Astrocyte (in vitro differentiated cells and primary cell): ENCODE data around the gene GPR37L1. TPM values are rescaled to one million over a fixed set of nuclear protein-coding genes. Genes with fewer than 3 reads are reported as not detected.

Experiments used
- DNase-seq: peaks from one replicate; pipeline ENCODE4 v3.0.0-alpha.2; 2010; ENCODE audit warnings: low read depth
- FAIRE-seq: peaks from 2 replicates; lab custom pipeline; 2011; peaks lifted over from hg19 to GRCh38; lab: Jason Lieb, UNC
- H2AFZ ChIP-seq: 2 replicates; pipeline ENCODE4 v1.6.0; 2012; ENCODE audit warnings: low read depth, low read length, inconsistent platforms
- H3K27ac ChIP-seq: 2 replicates; pipeline ENCODE4 v1.5.1; 2011; ENCODE audit warnings: low read depth, low read length, inconsistent platforms
- H3K27me3 ChIP-seq: 2 replicates; pipeline ENCODE4 v1.6.0; 2011; ENCODE audit warnings: low read length, inconsistent platforms; ENCODE audit not compliant: insufficient read depth
- H3K36me3 ChIP-seq: 2 replicates; pipeline ENCODE4 v1.5.1; 2011; ENCODE audit warnings: low read length, inconsistent platforms; ENCODE audit not compliant: insufficient read depth
- H3K4me1 ChIP-seq: 2 replicates; pipeline ENCODE4 v1.5.1; 2011; ENCODE audit warnings: low read length, inconsistent platforms; ENCODE audit not compliant: insufficient read depth
- H3K4me2 ChIP-seq: 2 replicates; pipeline ENCODE4 v1.6.0; 2012; ENCODE audit warnings: low read length, inconsistent platforms
- H3K4me3 ChIP-seq: 2 replicates; pipeline ENCODE4 v1.5.1; 2011; ENCODE audit warnings: low read depth, mild to moderate bottlenecking, low read length, inconsistent platforms; ENCODE audit not compliant: insufficient read depth
- H3K79me2 ChIP-seq: 2 replicates; pipeline ENCODE4 v1.6.0; 2012; ENCODE audit warnings: mild to moderate bottlenecking, low read length, inconsistent platforms; ENCODE audit not compliant: insufficient read depth
- H3K9ac ChIP-seq: 2 replicates; pipeline ENCODE4 v1.6.0; 2012; ENCODE audit warnings: mild to moderate bottlenecking, low read length, inconsistent platforms
- H3K9me3 ChIP-seq: 2 replicates; pipeline ENCODE4 v1.5.1; 2012; ENCODE audit warnings: low read depth, mild to moderate bottlenecking, low read length, inconsistent platforms; ENCODE audit not compliant: insufficient read depth
- H4K20me1 ChIP-seq: 2 replicates; pipeline ENCODE4 v1.6.0; 2012; ENCODE audit warnings: low read length, inconsistent platforms; ENCODE audit not compliant: insufficient read depth
- H3K27ac Mint-ChIP-seq: one replicate; pipeline ENCODE4 v1.8.0; 2021; ENCODE audit warnings: mild to moderate bottlenecking, mixed read lengths; ENCODE audit not compliant: unreplicated experiment
- H3K27me3 Mint-ChIP-seq: one replicate; pipeline ENCODE4 v1.8.0; 2021; ENCODE audit warnings: low read depth, mixed read lengths; ENCODE audit not compliant: unreplicated experiment
- H3K36me3 Mint-ChIP-seq: one replicate; pipeline ENCODE4 v1.8.0; 2021; ENCODE audit warnings: low read depth, mixed read lengths; ENCODE audit not compliant: unreplicated experiment
- H3K4me1 Mint-ChIP-seq: one replicate; pipeline ENCODE4 v1.8.0; 2021; ENCODE audit warnings: low read depth, mixed read lengths; ENCODE audit not compliant: unreplicated experiment
- H3K4me3 Mint-ChIP-seq: one replicate; pipeline ENCODE4 v1.8.0; 2021; ENCODE audit warnings: mild to moderate bottlenecking, moderate library complexity, mixed read lengths; ENCODE audit not compliant: unreplicated experiment
- H3K9me3 Mint-ChIP-seq: one replicate; pipeline ENCODE4 v1.8.0; 2021; ENCODE audit warnings: mild to moderate bottlenecking, mixed read lengths; ENCODE audit not compliant: unreplicated experiment
- CTCF ChIP-seq: IDR thresholded peaks from 2 replicates; pipeline ENCODE4 v1.5.1; 2011; ENCODE audit warnings: low read depth, mild to moderate bottlenecking, inconsistent platforms, low read length, moderate library complexity; ENCODE audit not compliant: insufficient read depth
- EZH2 ChIP-seq: IDR thresholded peaks from 2 replicates; pipeline ENCODE4 v1.6.1; 2012; ENCODE audit warnings: mild to moderate bottlenecking, low read length, inconsistent platforms; ENCODE audit not compliant: insufficient read depth
- total RNA-seq: library from RNA; stranded (reverse); gene quantifications from 2 replicates; pipeline ENCODE4 v1.2.1, GENCODE V29; 2021

GPR37L1 gene
- total RNA-seq, 1 donor from 2014 or later: not detected

DNA sequence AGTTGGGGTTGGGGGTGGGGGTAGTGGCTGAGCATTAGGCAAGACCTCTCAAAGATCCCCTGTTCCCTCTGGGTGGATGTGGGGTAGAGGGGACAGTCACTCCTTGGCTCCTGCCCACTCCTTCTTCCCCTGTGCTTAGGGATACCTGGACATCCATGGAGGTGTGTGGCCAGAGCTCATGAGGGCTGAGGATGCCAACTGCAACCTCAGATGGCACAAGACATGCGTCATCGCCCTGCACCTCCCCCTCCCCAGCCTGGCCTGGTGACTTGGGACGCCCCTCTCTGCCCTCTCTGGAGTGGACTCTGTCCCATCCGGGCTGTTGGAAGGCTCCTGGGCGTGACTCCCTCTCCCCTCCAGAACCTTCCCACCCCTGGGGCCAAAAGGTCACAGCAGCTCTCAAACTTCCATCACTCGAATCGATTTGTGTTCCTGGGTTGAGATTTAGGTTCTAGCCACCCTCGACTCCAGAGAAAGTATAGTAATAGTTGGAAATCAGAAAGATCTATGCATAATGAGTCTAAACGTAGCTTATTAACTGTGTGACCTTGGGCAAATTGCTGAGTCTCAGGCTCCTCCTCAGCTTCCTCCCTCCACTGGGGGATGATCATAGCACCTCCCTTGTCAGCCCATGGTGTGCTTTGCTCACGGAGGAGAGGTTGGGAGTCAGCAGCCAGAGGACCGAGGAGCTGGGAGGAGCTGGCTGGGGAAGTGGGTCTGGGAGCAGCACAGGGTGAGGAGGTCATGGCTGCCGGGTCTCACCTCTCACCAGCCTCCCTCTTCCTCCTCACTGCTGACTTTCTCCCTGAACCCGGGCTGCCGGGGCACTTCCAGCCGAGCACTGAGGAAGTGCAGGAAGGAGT is 39.9 kb downstream of the GPR37L1 start:
- Mint-ChIP-seq H3K4me3 (no peak overlapping the region), H3K9me3 (no peaks in the 10 kb centered on the region), H3K4me1 (peaks cover 17% of the 10 kb centered on the region), H3K36me3 (no peaks in the 10 kb centered on the region), H3K27me3 (peaks cover 11% of the 10 kb centered on the region), H3K27ac (no peak overlapping the region)
- no peak for FAIRE-seq
- no peaks in the 10 kb centered on the region for H4K20me1 ChIP-seq
- H3K9me3 ChIP-seq: no peaks in the 10 kb centered on the region
- no peaks in the 10 kb centered on the region for H3K36me3 ChIP-seq
- no peak overlapping the region for H3K4me2 ChIP-seq
- no peaks in the 10 kb centered on the region for H3K79me2 ChIP-seq
- peaks cover 3% of the 10 kb centered on the region for H3K4me1 ChIP-seq
- no peaks in the 10 kb centered on the region for H3K27me3 ChIP-seq
- H3K27ac ChIP-seq: no peak overlapping the region
- no peak overlapping the region for H2AFZ ChIP-seq
- no peak overlapping the region for H3K4me3 ChIP-seq
- no peak for DNase-seq
- no peak overlapping the region for H3K9ac ChIP-seq
- TF ChIP-seq EZH2 (no peak), CTCF (no peak)

- no peak overlapping the region for H3K4me3 ChIP-seq
- H3K9ac ChIP-seq: no peak overlapping the region
- H2AFZ ChIP-seq: no peak overlapping the region
- no peak overlapping the region for H3K4me2 ChIP-seq
- peaks cover 3% of the 10 kb centered on the region for H3K4me1 ChIP-seq
- no peaks in the 10 kb centered on the region for H3K79me2 ChIP-seq
- no peak for FAIRE-seq
- Mint-ChIP-seq H3K27me3 (peaks cover 16% of the 10 kb centered on the region), H3K36me3 (no peaks in the 10 kb centered on the region), H3K4me3 (no peak overlapping the region), H3K27ac (no peak overlapping the region), H3K9me3 (no peaks in the 10 kb centered on the region), H3K4me1 (peaks cover 17% of the 10 kb centered on the region)
- H3K9me3 ChIP-seq: no peaks in the 10 kb centered on the region
- no peak for TF ChIP-seq CTCF
- no peak for TF ChIP-seq EZH2
- no peaks in the 10 kb centered on the region for H4K20me1 ChIP-seq
- no peaks in the 10 kb centered on the region for H3K36me3 ChIP-seq
- H3K27ac ChIP-seq: no peak overlapping the region
- DNase-seq: no peak
- H3K27me3 ChIP-seq: no peaks in the 10 kb centered on the region
These were observed 40.9 kb downstream of the GPR37L1 start for GRCh38 chr1:202163281-202164270.
